ENCODE data around the gene PRKAG2. TPM values are rescaled to one million over a fixed set of nuclear protein-coding genes. Genes with fewer than 3 reads are reported as not detected.

The PRKAG2 gene
- total and polyA plus RNA-seq, 2 of the 13 experiments (the other 11 are each of a cell fraction or from before 2014, with no cell fraction given): 0.90 to 1.3 TPM

GRCh38 chr7:151790830-151791620 lies 85.9 kb downstream of the PRKAG2 start:
- BruUV-seq (replicated peaks): no TSS peak
- Histone ChIP-seq H4K20me1 (ENCODE audit: insufficient read depth, low read length) (no peaks in the 10 kb centered on the region), H3K79me2 (ENCODE audit: insufficient read depth, low read length) (no peaks in the 10 kb centered on the region), H3K36me3 (replicated peaks in 1 of 2; ENCODE audit: control insufficient read depth in 1 of 2, insufficient read depth in 2 of 2, low read length in 2 of 2) (no peaks in the 10 kb centered on the region), H3K4me2 (ENCODE audit: low read depth, low read length) (no peak overlapping the region), H3K27me3 (ENCODE audit: control insufficient read depth in 1 of 2, insufficient read depth in 2 of 2, low read length in 2 of 2) (peaks cover 5 to 19% of the 10 kb centered on the region in 2 experiments; a peak in 4 of 5 replicates), H3K4me1 (ENCODE audit: insufficient read depth, low read length) (no peaks in the 10 kb centered on the region), H3K4me3 (replicated peaks in 1 of 3; ENCODE audit: insufficient read depth in 1 of 3, low read depth in 2 of 3, low read length in 3 of 3) (no peak overlapping the region), H3K27ac (ENCODE audit: extremely low read length, insufficient read depth, low read length) (no peak overlapping the region), H3K9ac (ENCODE audit: insufficient read depth, low read depth, low read length) (no peak overlapping the region), H3K9me3 (ENCODE audit: low read length) (no peaks in the 10 kb centered on the region), H2AFZ (ENCODE audit: low read length) (no peak overlapping the region)
- ChIA-PET CTCF (ENCODE audit: low intra/inter-chr PET ratio, low total read pairs) (no interaction called here), POLR2A (no interaction called here)
- no peak for DNase-seq (ENCODE audit: low spot score)
- ATAC-seq: no peak
- no peak for FAIRE-seq
- in situ Hi-C loops (cut with HindIII; ENCODE audit: extremely low pct_ligation_motif_present, low pct_unique_long_range_greater_than_20kb) (no loop called here), intact Hi-C loops (cut with micrococcal nuclease; ENCODE audit: unreplicated experiment) (no loop called here)
- TF ChIP-seq CEBPB (IDR thresholded peaks at IDR 0.05; ENCODE audit: borderline replicate concordance, low read depth, low read length): no peak
- no peak for TF ChIP-seq FOXP1 (IDR thresholded peaks at IDR 0.05)
- no peak for TF ChIP-seq FOXP1 (CRISPR knock-in tag; IDR thresholded peaks at IDR 0.05)
- no peak for TF ChIP-seq ZFYVE20 (CRISPR knock-in tag; IDR thresholded peaks at IDR 0.05; ENCODE audit: borderline replicate concordance, low read depth)
- TF ChIP-seq MZF1 (CRISPR knock-in tag; IDR thresholded peaks at IDR 0.05; ENCODE audit: borderline replicate concordance): no peak
- WGBS (ENCODE audit: low lambda C conversion rate): 30% methylated on average over 13 of the region's 19 CpGs

- Histone ChIP-seq H3K27ac (ENCODE audit: extremely low read length, insufficient read depth, low read length) (no peak overlapping the region), H3K4me2 (ENCODE audit: low read depth, low read length) (no peak overlapping the region), H2AFZ (ENCODE audit: low read length) (no peak overlapping the region), H3K79me2 (ENCODE audit: insufficient read depth, low read length) (no peaks in the 10 kb centered on the region), H3K9me3 (ENCODE audit: low read length) (no peaks in the 10 kb centered on the region), H3K4me3 (replicated peaks in 1 of 3; ENCODE audit: insufficient read depth in 1 of 3, low read depth in 2 of 3, low read length in 3 of 3) (no peak overlapping the region), H4K20me1 (ENCODE audit: insufficient read depth, low read length) (no peaks in the 10 kb centered on the region), H3K36me3 (replicated peaks in 1 of 2; ENCODE audit: control insufficient read depth in 1 of 2, insufficient read depth in 2 of 2, low read length in 2 of 2) (no peaks in the 10 kb centered on the region), H3K27me3 (ENCODE audit: control insufficient read depth in 1 of 2, insufficient read depth in 2 of 2, low read length in 2 of 2) (peaks cover 5 to 19% of the 10 kb centered on the region in 2 experiments; a peak in 4 of 5 replicates), H3K4me1 (ENCODE audit: insufficient read depth, low read length) (no peaks in the 10 kb centered on the region), H3K9ac (ENCODE audit: insufficient read depth, low read depth, low read length) (no peak overlapping the region)
- intact Hi-C loops (cut with micrococcal nuclease; ENCODE audit: unreplicated experiment): no loop called here
- no peak for DNase-seq (ENCODE audit: low spot score)
- no TSS peak for BruUV-seq (replicated peaks)
- no peak for FAIRE-seq
- POLR2A ChIA-PET: no interaction called here
- no peak for ATAC-seq
- 41% methylated on average over 11 of the region's 11 CpGs for WGBS (ENCODE audit: low lambda C conversion rate)
- CTCF ChIA-PET (ENCODE audit: low intra/inter-chr PET ratio, low total read pairs): no interaction called here
- in situ Hi-C loops (cut with HindIII; ENCODE audit: extremely low pct_ligation_motif_present, low pct_unique_long_range_greater_than_20kb): no loop called here
- no peak for TF ChIP-seq MXD3 (CRISPR knock-in tag; IDR thresholded peaks at IDR 0.05)
- no peak for TF ChIP-seq POLR2A (IDR thresholded peaks at IDR 0.05; ENCODE audit: insufficient read depth in 1 of 2, low read depth in 2 of 2, low read length in 2 of 2)
- no peak for TF ChIP-seq ZNF335 (CRISPR knock-in tag; IDR thresholded peaks at IDR 0.05)
- TF ChIP-seq ZFYVE20 (CRISPR knock-in tag; IDR thresholded peaks at IDR 0.05; ENCODE audit: borderline replicate concordance, low read depth): no peak
- TF ChIP-seq ZHX2 (IDR thresholded peaks at IDR 0.05; ENCODE audit: low read depth): no peak
- TF ChIP-seq ZHX2 (CRISPR knock-in tag; IDR thresholded peaks at IDR 0.05; ENCODE audit: borderline replicate concordance): no peak
These were observed 86.7 kb downstream of the PRKAG2 start for GRCh38 chr7:151790095-151790829.
